UCSD-AML1 (cell line): ENCODE measurements around the gene NPIPA1.
"Not testable (repeated sequence)": the region's sequence is repeated elsewhere in the genome, so short reads cannot be mapped to it uniquely, and the experiment has no call there.

ENCODE experiments used
- DNase-seq: peaks from one replicate; lab custom pipeline; 2025; ENCODE audit not compliant: unreplicated experiment; lab: John Stamatoyannopoulos, UW

NPIPA1 gene

DNA sequence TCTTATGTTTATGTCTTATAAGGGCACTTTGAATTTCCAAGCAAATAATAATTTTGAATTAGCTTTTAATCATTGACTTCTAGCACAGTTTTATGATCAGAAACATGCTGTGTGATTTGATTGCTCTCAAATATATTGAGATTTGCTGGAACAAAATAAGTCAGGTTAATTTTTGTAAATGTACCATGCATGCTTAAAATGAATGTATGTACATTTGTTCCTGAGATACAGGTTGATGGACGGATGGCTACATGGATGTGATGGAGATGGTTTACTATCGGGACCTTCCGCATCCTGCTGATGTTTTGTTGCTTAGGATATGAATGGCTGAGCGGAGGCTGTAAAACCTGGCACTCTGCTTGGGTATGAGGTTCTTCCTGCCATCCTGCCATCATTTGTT, at the start of gene NPIPA1:
NPIPA1 (plus strand) TSS at position 301 of the 400 bp plus-strand sequence; CDS start at position 301, 0 bp downstream.
- not testable (repeated sequence) for DNase-seq

DNA sequence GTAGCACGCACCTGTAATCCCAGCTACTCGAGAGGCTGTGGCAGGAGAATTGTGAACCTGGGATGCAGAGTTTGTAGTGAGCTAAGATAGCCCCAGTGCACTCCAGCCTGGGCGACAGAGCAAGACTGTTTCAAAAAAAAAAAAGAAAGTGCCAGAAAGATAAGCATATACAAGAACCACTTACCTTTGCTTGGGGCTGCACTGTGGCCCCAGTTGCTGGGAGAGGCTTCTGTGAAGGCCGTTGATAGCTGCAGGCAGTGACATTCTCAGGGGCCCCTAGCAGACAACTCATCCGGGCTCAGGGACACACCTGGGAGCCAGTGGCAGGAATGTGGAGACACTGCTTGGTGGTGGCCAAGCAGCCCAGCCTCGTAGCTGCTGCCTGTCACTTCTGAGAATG, 45.1 kb upstream of the NPIPA1 start:
- not testable (repeated sequence) for DNase-seq

DNA sequence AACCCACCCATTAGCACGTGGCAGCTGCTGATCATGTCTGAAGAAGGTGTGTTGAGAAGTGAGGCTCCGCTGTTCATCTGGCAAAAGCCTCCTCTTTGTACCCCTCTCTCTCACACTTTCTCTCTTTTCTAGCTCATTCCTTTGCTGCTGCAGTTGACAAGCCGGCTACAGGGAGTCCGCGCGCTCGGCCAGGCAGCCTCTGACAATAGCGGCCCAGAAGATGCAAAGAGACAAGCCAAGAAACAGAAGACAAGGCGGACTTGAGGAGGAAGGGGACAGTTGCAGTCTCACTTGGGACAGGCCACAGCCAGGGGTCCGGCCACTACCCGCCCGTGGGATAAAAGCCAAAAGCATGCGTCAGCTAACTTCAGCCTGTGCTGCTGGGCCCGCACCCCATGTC, 41.9 kb upstream of the NPIPA1 start:
- not testable (repeated sequence) for DNase-seq

GRCh38 chr16:14896023-14896422, 41.2 kb upstream of the NPIPA1 start:
- not testable (repeated sequence) for DNase-seq

GRCh38 chr16:14897006-14897664, 40.1 kb upstream of the NPIPA1 start:
- not testable (repeated sequence) for DNase-seq

GRCh38 chr16:14898162-14898561, 39.1 kb upstream of the NPIPA1 start:
- not testable (repeated sequence) for DNase-seq

- not testable (repeated sequence) for DNase-seq
Observed at GRCh38 chr16:14903191-14903957, 33.9 kb upstream of the NPIPA1 start.

GRCh38 chr16:14909744-14910143, 27.5 kb upstream of the NPIPA1 start:
- DNase-seq: not testable (repeated sequence)

DNA sequence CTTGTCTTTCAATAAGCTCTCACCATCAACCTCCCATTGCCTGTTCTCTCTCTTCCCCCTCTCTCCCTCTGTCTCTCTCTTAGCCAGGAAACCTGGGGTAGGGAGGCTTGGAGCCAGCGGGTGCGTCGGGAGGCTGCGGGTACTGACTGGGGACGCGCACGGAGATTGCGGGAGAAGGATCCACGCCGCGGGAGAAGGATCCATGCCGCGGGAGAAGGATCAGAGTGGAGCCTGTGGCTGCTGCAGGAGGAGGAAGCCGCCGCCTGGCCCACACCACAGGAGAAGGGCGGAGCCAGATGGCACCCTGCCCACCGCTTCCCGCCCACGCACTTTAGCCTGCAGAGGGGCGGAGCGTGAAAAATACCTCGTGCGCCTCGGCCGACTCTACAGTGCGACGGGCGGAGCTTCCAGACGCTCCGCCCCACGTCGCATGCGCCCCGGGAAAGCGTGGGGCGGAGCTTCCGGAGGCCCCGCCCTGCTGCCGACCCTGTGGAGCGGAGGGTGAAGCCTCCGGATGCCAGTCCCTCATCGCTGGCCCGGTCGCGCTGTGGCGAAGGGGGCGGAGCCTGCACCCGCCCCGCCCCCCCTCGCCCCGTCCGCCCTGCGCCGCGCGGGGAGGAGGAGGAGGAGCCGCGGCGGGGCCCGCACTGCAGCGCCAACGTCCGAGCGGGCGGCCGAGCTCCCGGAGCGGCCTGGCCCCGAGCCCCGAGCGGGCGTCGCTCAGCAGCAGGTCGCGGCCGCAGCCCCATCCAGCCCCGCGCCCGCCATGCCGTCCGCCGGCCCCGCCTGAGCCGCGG, 26.2 kb upstream of the NPIPA1 start:
- not testable (repeated sequence) for DNase-seq

DNA sequence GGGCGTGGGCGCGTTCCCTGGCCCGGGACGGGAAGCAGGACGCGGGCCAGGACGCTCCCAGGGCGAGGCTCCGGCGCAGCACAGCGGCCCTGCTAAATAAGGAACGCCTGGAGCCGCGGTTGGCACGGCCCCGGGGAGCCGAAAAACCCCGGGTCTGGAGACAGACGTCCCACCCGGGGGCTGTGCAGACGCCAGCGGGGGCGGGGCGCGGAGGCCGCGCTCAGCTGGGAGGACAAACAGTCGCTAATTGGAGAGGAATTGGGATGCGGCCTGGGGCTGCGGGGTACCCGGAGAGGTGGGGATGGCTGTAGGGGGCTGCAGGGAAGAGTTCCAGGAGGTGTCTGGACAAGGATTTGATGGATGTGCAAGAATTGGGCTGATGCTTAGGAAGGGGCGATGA, 25.3 kb upstream of the NPIPA1 start:
- DNase-seq: not testable (repeated sequence)

GRCh38 chr16:14912588-14912987, 24.7 kb upstream of the NPIPA1 start:
- DNase-seq: not testable (repeated sequence)

DNA sequence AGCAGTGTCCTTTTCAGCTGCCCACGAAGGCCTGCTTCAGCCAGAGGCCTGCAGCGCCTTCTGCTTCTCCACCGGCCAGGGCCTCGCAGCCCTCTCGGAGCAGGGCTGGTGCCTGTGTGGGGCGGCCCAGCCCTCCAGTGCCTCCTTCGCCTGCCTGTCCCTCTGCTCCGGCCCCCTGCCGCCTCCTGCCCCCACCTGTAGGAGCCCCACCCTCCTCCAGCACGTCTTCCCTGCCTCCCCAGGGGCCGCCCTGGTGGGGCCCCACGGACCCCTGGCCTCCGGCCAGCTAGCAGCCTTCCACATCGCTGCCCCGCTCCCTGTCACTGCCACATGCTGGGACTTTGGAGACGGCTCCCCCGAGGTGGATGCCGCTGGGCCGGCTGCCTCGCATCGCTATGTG, 18.7 kb upstream of the NPIPA1 start:
- DNase-seq: not testable (repeated sequence)

GRCh38 chr16:14919837-14920600, 17.2 kb upstream of the NPIPA1 start:
- not testable (repeated sequence) for DNase-seq

- not testable (repeated sequence) for DNase-seq
Observed at GRCh38 chr16:14922285-14922684, 15.0 kb upstream of the NPIPA1 start.

DNA sequence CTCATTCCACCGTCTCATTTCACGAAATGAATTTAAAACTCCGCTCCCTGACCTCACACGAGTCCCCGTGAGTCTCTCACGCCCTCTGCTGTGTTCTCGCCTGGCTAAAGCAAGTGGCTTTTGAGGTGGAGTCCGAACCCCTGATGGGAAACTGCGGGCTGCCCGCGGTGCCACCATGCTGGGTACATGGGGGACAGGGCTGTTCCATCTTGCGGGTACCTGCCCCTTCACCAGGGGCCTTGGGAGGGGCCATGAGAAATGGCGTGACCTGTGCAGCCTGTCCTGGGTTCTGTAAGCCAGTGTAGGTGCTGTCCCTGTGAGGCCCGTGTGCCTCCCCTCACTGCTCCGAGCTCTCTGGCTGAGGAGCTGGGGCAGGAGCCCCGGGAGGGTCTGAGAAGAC, 14.3 kb upstream of the NPIPA1 start:
- DNase-seq: not testable (repeated sequence)

GRCh38 chr16:14923394-14924088, 13.7 kb upstream of the NPIPA1 start:
- DNase-seq: not testable (repeated sequence)

DNA sequence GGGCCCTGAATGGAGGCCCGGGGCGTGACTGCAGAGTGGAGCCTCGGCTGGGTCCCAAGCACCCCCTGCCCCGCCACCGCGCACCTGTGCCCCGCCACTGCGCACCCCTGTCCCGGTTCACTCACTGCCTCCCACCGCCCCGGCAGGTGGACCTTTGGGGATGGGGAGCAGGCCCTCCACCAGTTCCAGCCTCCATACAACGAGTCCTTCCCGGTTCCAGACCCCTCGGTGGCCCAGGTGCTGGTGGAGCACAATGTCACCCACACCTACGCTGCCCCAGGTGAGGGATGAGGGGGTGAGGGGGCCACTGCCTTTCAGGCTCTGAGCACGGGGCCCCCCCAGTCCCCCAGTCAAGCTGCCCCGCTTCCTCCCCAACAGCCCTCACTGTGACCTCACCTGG, 12.9 kb upstream of the NPIPA1 start:
- DNase-seq: not testable (repeated sequence)

DNA sequence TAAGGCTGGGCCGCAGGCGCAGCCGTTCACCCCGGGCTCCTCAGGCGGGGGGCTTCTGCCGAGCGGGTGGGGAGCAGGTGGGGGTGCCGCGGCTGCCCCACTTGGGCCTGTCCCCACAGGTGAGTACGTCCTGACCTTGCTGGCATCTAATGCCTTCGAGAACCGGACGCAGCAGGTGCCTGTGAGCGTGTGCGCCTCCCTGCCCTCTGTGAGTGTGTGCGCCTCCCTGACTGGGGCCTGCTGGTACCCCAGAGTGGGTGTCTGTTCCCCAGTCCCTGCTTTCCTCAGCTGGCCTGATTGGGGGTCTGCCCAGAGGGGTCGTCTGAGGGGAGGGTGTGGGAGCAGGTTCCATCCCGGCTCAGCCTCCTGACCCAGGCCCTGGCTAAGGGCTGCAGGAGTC, 12.3 kb upstream of the NPIPA1 start:
- DNase-seq: not testable (repeated sequence)

DNA sequence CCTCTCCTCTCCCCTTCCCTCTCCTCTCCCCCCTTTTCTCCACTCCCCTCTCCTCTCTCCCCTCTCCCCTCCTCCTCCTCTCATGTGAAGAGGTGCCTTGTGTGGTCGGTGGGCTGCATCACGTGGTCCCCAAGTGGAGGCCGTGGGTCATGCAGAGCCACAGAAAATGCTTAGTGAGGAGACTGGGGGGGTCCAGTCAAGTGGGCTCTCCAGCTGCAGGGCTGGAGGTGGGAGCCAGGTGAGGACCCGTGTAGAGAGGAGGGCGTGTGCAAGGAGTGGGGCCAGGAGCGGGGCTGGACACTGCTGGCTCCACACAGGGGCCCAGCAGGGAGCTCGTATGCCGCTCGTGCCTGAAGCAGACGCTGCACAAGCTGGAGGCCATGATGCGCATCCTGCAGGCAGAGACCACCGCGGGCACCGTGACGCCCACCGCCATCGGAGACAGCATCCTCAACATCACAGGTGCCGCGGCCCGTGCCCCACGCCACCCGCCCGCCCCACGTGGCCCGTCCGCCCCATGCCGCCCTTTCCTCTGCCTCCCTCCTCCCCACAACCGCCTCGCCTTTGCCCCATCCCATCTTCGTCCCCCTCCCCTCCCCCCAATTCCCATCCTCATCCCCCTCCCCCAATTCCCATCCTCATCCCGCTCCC, 9.1 kb upstream of the NPIPA1 start:
- DNase-seq: not testable (repeated sequence)

DNA sequence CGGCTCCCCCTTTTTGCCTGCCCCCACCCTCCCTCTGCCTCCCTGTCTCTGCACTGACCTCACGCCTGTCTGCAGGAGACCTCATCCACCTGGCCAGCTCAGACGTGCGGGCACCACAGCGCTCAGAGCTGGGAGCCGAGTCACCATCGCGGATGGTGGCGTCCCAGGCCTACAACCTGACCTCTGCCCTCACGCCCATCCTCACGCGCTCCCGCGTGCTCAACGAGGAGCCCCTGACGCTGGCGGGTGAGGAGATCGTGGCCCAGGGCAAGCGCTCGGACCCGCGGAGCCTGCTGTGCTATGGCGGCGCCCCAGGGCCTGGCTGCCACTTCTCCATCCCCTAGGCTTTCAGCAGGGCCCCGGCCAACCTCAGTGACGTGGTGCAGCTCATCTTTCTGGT, 8.1 kb upstream of the NPIPA1 start:
- DNase-seq: not testable (repeated sequence)
